NK-92 (cell line): ENCODE results near the gene KDM5B.
"Not testable (repeated sequence)": the region's sequence is repeated elsewhere in the genome, so short reads cannot be mapped to it uniquely, and the experiment has no call there.

Experiments
- DNase-seq: peaks from one replicate; lab custom pipeline; 2025; ENCODE audit not compliant: unreplicated experiment; lab: John Stamatoyannopoulos, UW

The KDM5B gene

GRCh38 chr1:202794051-202794740 lies 14.0 kb downstream of the KDM5B start:
- no peak for DNase-seq

DNA sequence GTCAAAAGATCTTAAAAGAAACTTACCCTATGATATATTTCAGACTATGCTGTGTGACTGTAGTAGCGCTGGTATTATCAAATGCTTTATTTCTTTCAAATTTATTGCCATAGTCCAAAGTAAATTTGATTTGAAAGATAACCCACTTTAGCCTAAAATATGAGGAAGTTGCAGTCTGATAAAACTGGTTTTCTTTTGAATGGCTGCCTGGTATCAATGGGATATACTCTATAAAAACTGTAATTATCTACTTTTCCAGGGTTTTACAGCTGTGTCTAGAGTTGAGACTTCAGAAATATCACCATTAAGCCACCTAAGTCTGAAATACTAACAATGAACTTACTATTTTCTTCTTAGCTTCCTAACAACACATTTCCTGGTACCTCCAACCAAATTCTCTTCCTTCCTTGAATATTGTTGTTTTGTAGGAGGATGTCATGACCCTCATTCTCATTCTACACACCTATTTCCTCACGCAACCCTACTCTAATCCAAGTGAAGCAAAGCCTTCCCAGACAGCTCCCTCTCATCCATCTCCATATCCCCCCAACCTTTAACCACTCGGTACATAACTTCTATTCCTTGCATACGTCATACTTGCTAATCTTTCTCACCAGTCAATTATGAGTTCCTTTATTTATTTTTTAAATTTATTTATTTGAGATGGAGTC lies 17.0 kb downstream of the KDM5B start:
- no peak for DNase-seq

DNA sequence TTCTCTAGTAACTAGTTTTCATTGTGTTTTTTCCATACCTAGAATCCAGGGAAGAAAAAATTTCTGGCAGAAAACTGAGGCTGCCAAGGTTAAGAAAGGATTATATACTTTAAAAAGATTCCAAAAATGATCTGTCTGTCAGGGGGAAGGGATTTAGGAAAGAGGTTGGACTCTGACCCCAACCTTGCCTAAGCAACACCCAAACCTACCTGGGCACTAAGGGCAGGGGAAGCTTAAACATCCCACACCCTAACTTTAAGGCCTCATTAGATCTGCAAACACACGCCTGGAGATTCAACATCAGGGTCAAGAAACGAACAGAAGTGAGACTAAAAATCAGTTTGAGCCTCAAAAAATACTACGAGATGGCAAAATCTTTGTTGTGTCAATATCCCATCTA lies 19.4 kb downstream of the KDM5B start:
- no peak for DNase-seq

DNA sequence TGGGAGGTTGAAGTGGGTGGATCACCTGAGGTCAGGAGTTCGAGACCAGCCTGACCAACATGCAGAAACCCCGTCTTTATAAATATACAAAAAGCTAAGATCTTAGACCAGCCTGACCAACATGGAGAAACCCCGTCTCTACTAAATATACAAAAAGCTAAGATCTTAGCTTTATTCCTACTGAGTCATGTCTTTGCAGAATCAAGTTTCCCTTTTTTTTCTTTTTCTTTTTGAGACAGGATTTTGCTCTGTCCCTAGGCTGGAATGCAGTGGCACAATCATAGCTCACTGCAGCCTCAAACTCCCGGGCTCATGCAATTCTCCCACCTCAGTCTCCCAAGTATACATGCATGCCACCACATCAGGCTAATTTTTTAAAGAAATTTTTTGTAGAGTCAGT lies 21.4 kb downstream of the KDM5B start:
- DNase-seq = no peak

DNA sequence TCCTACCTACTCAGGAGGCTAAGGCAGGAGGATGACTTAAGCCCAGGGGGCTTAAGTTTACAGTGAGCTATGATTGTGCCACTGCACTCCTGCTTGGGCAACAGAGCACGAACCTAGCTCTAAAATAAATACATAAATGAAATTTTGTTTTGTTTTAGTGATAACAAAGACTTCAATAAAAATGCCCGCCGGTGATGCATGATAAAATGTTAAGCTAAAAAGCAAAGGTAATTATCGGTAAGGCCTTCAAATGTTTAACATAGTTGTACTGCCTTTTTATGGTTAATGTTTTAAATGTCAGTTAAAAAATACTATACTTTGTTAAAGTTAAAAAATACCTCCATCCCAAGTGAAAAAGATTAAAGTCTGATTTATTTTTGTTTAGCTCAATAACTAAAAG lies 27.0 kb downstream of the KDM5B start:
- DNase-seq = no peak

DNA sequence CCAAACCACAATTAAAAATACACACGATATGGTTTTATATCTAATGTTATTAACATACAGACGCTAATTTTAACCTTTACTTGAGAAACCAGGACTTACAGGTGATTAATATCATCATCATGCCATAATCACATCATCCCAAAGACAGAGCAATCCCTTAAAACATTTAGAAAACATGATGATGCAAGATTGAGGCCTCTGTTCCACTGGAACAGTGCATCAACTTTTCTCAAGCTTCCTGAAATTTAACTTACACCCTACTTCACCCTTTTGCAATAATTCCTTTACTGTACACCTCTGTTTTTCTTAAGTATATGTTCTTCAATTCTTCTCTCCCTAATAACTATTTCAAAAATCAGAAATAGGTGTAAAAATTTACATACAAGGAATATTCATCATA lies 38.1 kb downstream of the KDM5B start:
- DNase-seq = no peak

GRCh38 chr1:202765721-202766120 lies 42.5 kb downstream of the KDM5B start:
- no peak for DNase-seq

GRCh38 chr1:202762019-202762418 lies 46.2 kb downstream of the KDM5B start:
- DNase-seq = no peak

DNA sequence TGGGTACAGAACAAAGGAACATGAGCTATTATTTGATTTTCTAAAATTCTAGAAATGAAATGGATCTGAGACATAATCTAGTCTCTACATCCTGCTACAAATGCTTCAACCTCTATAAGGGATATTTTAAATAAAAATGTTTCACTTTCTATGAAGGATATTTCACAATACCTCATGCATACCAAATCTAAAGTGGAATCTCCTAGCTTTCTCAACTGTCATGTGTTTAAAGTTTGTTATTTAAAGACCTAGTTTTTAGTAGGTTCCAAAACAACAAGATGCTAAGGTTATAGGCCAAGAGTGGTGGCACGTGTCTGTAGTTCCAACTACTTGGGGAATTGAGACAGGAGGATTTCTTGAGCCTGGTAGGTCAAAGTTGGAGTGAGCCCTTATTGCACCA lies 47.6 kb downstream of the KDM5B start:
- no peak for DNase-seq

- DNase-seq = no peak
Observed at GRCh38 chr1:202756391-202756790, 51.8 kb downstream of the KDM5B start.

DNA sequence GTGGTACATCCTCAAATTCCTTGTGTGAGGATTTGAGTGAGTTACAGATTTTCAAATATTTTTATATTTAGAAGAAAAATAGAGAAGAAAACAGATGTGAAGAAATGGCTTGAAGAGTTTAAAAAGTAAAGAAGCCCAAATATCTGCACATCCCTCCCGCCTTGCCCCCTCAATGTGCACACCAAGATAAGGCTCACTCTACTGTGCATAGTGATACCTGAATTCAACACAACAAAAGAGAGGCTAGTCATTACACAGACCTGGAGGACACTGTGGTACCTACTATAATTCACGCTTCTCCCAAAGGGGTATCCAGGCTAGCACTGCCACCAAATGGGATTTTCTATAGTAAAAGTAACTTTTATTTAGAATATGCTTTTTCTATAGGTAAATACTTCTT lies 53.9 kb downstream of the KDM5B start:
- no peak for DNase-seq

GRCh38 chr1:202752774-202753173 lies 55.4 kb downstream of the KDM5B start:
- no peak for DNase-seq

- DNase-seq = no peak
Observed at GRCh38 chr1:202750761-202751160, 57.5 kb downstream of the KDM5B start.

GRCh38 chr1:202750024-202750423 lies 58.2 kb downstream of the KDM5B start:
- DNase-seq = no peak

DNA sequence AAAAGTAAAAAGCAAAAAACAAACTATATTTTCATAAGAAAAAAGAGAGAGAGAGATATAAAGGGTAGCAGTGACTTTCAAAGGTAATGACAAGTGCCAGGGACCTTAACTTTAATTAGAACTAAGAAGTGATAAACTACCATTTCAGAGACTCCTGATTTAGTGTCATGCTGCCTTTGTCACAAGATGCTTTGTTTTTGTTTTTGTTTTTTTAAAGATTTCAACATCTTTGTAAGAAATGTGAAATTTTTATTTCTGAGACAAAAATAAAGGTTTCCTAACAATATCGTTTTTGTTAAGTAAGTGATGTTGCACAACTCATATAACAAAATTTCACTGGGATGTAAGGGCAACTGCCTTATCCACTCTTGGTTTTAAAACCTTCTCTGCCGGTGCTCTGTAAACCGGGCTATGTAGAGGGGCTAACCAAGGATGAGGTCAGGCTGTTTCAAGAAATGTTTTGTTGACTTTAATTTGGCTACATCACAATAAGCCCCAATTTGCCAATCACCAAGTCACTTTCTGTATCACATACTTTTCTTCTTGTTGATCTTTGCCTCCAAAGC lies 62.8 kb downstream of the KDM5B start:
- no peak for DNase-seq

GRCh38 chr1:202744770-202745169 lies 63.5 kb downstream of the KDM5B start:
- not testable (repeated sequence) for DNase-seq

- no peak for DNase-seq
Observed at GRCh38 chr1:202742496-202742895, 65.7 kb downstream of the KDM5B start.

GRCh38 chr1:202733251-202733650 lies 75.0 kb downstream of the KDM5B start:
- DNase-seq = no peak

- no peak for DNase-seq
Observed at GRCh38 chr1:202728951-202729350, 79.3 kb downstream of the KDM5B start.

DNA sequence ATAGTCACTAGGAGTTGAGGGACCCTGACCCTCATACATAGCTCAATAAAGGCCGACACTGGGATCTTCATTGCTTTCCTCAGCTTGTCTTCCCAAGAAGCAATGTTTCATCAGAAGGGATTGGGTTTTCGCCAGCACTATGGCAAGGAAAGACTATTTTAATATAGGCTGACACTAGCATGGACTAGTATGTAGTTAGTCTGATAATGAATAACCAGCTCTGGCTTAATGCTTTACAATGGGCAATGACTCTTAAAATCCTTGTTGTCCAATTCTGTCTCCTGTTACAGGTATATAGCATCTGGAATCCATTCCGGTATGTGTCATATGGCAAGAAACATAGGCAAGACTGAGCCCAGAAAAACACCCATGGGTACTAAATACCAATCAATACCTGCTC lies 82.7 kb downstream of the KDM5B start:
- DNase-seq = no peak

GRCh38 chr1:202723708-202724107 lies 84.5 kb downstream of the KDM5B start:
- no peak for DNase-seq

- DNase-seq = not testable (repeated sequence)
Observed at GRCh38 chr1:202723046-202723445, 85.2 kb downstream of the KDM5B start.

- DNase-seq = no peak
Observed at GRCh38 chr1:202716654-202717053, 91.6 kb downstream of the KDM5B start.
